Progenitor cell of endocrine pancreas (in vitro differentiated cells): ENCODE results near the gene CHAC1. TPM values are rescaled to one million over a fixed set of nuclear protein-coding genes. Genes with fewer than 3 reads are reported as not detected.

Source experiments
- DNase-seq: peaks from one replicate; pipeline ENCODE4 v3.0.0; 2021; ENCODE audit warnings: low spot score; ENCODE audit not compliant: unreplicated experiment
- H3K27ac Mint-ChIP-seq: 2 replicates; pipeline ENCODE4 v1.8.0; 2021; ENCODE audit warnings: mild to moderate bottlenecking, moderate library complexity, mixed read lengths
- H3K27me3 Mint-ChIP-seq: 2 replicates; pipeline ENCODE4 v1.8.0; 2021; ENCODE audit warnings: mixed read lengths
- H3K36me3 Mint-ChIP-seq: 2 replicates; pipeline ENCODE4 v1.8.0; 2022; ENCODE audit warnings: mixed read lengths; ENCODE audit not compliant: insufficient read depth
- H3K4me1 Mint-ChIP-seq: 2 replicates; pipeline ENCODE4 v1.8.0; 2021; ENCODE audit warnings: low read depth, mixed read lengths
- H3K4me3 Mint-ChIP-seq: 2 replicates; pipeline ENCODE4 v1.8.0; 2021; ENCODE audit warnings: low read depth, mild to moderate bottlenecking, moderate library complexity, mixed read lengths
- H3K9me3 Mint-ChIP-seq: 2 replicates; pipeline ENCODE4 v1.8.0; 2021; ENCODE audit warnings: low read depth, mixed read lengths
- CTCF ChIP-seq: fragments of 200-600 bp; sonication (generic); IDR thresholded peaks from one replicate; pipeline ENCODE4 v1.5.0; 2021; ENCODE audit warnings: antibody characterized with exemption, mild to moderate bottlenecking; ENCODE audit not compliant: unreplicated experiment
- total RNA-seq: library from RNA; stranded (reverse); gene quantifications from 2 replicates; pipeline ENCODE4 v1.2.1, GENCODE V29; 2021

CHAC1 gene
- total RNA-seq, 1 donor from 2014 or later = 14.4 TPM

DNA sequence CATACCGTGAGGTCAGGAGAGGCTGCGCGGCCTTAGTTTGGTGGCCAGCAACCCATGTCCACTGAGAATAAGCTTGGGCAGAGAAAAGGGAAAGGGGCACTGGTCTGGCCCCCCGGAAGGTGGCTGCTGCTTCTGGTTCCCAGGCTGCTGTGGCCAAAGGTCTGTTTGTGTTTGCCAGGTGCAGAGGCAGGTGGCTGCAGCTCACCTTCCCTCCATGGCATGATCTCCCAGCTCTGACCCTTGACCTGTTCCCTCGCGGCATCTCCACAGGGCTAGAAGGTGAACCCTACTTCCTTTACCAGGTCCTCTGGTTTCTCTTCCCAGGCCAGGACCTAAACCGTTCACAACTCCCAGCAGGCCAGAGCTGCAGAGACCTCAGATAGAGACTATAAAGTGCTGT lies 45.2 kb upstream of the CHAC1 start:
- no peak overlapping the region for H3K4me3 Mint-ChIP-seq

GRCh38 chr15:40909662-40910630 lies 43.3 kb upstream of the CHAC1 start:
- Mint-ChIP-seq H3K4me1 (peaks cover 13% of the 10 kb centered on the region), H3K27me3 (no peaks in the 10 kb centered on the region), H3K36me3 (no peaks in the 10 kb centered on the region), H3K27ac (no peak overlapping the region), H3K4me3 (no peak overlapping the region), H3K9me3 (no peaks in the 10 kb centered on the region)
- no peak for DNase-seq
- no peak for TF ChIP-seq CTCF

More for the DNA sequence above, 45.2 kb upstream of the CHAC1 start:
- no peaks in the 10 kb centered on the region for H3K27me3 Mint-ChIP-seq
- H3K9me3 Mint-ChIP-seq = no peaks in the 10 kb centered on the region
- peaks cover 7% of the 10 kb centered on the region for H3K36me3 Mint-ChIP-seq
- TF ChIP-seq CTCF = no peak
- no peak for DNase-seq
- H3K4me1 Mint-ChIP-seq = peaks cover 13% of the 10 kb centered on the region
- H3K27ac Mint-ChIP-seq = peak overlapping the region; percentile 74

DNA sequence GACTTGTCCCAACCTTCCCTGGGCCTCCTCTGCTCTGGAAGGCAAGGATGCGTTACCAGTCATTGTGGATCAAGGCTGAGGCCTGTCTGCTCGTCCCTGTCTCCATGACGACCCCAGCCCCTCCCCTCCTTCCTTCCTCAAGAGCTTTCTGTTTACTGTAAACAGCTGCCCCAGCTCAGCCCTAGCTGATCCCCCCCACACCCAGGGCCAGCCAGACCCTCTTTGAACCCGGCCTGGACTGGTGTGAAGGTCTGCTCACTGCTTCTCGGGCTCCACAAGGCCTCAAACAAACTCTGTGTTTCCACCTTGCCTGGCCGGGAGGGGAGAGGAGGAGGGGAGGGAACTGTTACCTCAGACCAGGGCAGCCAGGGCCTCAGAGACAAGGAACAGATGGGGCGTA lies 42.1 kb upstream of the CHAC1 start:
- DNase-seq = no peak
- no peak overlapping the region for H3K4me3 Mint-ChIP-seq
- H3K27me3 Mint-ChIP-seq = peaks cover under 1% of the 10 kb centered on the region
- no peaks in the 10 kb centered on the region for H3K9me3 Mint-ChIP-seq
- H3K36me3 Mint-ChIP-seq = no peaks in the 10 kb centered on the region
- H3K27ac Mint-ChIP-seq = peak overlapping the region; percentile 76
- H3K4me1 Mint-ChIP-seq = peaks cover 13% of the 10 kb centered on the region
- no peak for TF ChIP-seq CTCF

GRCh38 chr15:40911693-40912092 lies 41.6 kb upstream of the CHAC1 start:
- no peak for TF ChIP-seq CTCF
- Mint-ChIP-seq H3K36me3 (no peaks in the 10 kb centered on the region), H3K4me1 (peaks cover 13% of the 10 kb centered on the region), H3K27me3 (peaks cover 6% of the 10 kb centered on the region), H3K9me3 (no peaks in the 10 kb centered on the region), H3K27ac (no peak overlapping the region), H3K4me3 (no peak overlapping the region)
- DNase-seq = no peak

DNA sequence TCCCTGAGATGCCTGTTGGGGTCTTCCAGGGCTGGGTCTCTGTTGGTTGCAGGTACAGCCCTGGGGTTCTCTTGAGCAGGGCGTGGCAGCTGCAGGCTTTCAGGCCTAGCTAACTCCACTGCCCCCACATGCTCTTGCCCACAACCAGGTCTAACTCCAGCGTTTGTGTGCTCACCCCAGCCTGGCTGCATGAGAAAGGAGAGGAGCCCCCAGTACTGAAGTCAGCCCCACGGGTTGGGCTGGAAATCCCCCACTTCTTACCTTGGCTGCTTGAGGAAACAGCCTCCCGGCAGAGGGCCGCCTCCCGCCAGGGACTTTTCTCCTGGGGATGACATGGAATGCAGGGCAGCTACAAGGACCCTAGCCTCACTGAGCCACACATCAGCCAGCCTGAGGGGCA lies 40.8 kb upstream of the CHAC1 start:
- H3K27ac Mint-ChIP-seq = no peak overlapping the region
- DNase-seq = no peak

More for the DNA sequence above, 40.8 kb upstream of the CHAC1 start:
- peaks cover 9% of the 10 kb centered on the region for H3K27me3 Mint-ChIP-seq
- no peaks in the 10 kb centered on the region for H3K36me3 Mint-ChIP-seq
- TF ChIP-seq CTCF = no peak
- no peaks in the 10 kb centered on the region for H3K9me3 Mint-ChIP-seq
- H3K4me1 Mint-ChIP-seq = peaks cover 12% of the 10 kb centered on the region
- H3K4me3 Mint-ChIP-seq = no peak overlapping the region
